Mesendoderm (in vitro differentiated cells): ENCODE data around the gene CCNT1.
"Not testable (repeated sequence)": the region's sequence is repeated elsewhere in the genome, so short reads cannot be mapped to it uniquely, and the experiment has no call there.

ENCODE experiments used
- DNase-seq: peaks from one replicate; pipeline ENCODE4 v3.0.0; 2013
- H2AK5ac ChIP-seq: 2 replicates; pipeline ENCODE4 v1.6.1; 2013; ENCODE audit warnings: low read length, inconsistent platforms
- H2BK120ac ChIP-seq: 2 replicates; pipeline ENCODE4 v1.6.1; 2013; ENCODE audit warnings: low read depth, mild to moderate bottlenecking, low read length, moderate library complexity, mixed read lengths
- H2BK15ac ChIP-seq: replicated peaks from 2 replicates; pipeline ENCODE4 v1.6.1; 2013; ENCODE audit warnings: low read depth, mild to moderate bottlenecking, moderate library complexity
- H2BK5ac ChIP-seq: 2 replicates; pipeline ENCODE4 v1.6.1; 2013; ENCODE audit warnings: low read length, inconsistent platforms
- H3K18ac ChIP-seq: 2 replicates; pipeline ENCODE4 v1.6.1; 2013; ENCODE audit warnings: mild to moderate bottlenecking, low read length, mixed read lengths
- H3K23ac ChIP-seq: one replicate; pipeline ENCODE4 v1.6.1; 2013; ENCODE audit warnings: low read length
- H3K27ac ChIP-seq: 2 replicates; pipeline ENCODE4 v1.5.1; 2013; ENCODE audit warnings: low read depth, mild to moderate bottlenecking, inconsistent platforms, low read length, moderate library complexity
- H3K27me3 ChIP-seq: 2 replicates; pipeline ENCODE4 v1.6.1; 2013; ENCODE audit warnings: low read length, control low read depth, mild to moderate bottlenecking, inconsistent platforms; ENCODE audit not compliant: insufficient read depth, poor library complexity
- H3K36me3 ChIP-seq: 2 replicates; pipeline ENCODE4 v1.6.1; 2013; ENCODE audit warnings: low read length, inconsistent platforms; ENCODE audit not compliant: control insufficient read depth, insufficient read depth
- H3K4ac ChIP-seq: one replicate; pipeline ENCODE4 v1.6.1; 2013; ENCODE audit warnings: low read depth, mild to moderate bottlenecking, low read length, moderate library complexity
- H3K4me1 ChIP-seq: 2 replicates; pipeline ENCODE4 v1.6.1; 2013; ENCODE audit warnings: low read depth, low read length, inconsistent platforms; ENCODE audit not compliant: control insufficient read depth
- H3K4me2 ChIP-seq: 2 replicates; pipeline ENCODE4 v1.6.1; 2013; ENCODE audit warnings: low read length
- H3K4me3 ChIP-seq: 2 replicates; pipeline ENCODE4 v1.5.1; 2013; ENCODE audit warnings: mild to moderate bottlenecking, low read length
- H3K56ac ChIP-seq: one replicate; pipeline ENCODE4 v1.6.1; 2013; ENCODE audit warnings: low read length
- H3K79me1 ChIP-seq: 2 replicates; pipeline ENCODE4 v1.6.1; 2013; ENCODE audit warnings: low read length, inconsistent platforms
- H3K79me2 ChIP-seq: 2 replicates; pipeline ENCODE4 v1.6.1; 2013; ENCODE audit warnings: mild to moderate bottlenecking, low read length; ENCODE audit not compliant: control insufficient read depth, insufficient read depth
- H3K9ac ChIP-seq: 2 replicates; pipeline ENCODE4 v1.6.1; 2013; ENCODE audit warnings: low read length, inconsistent platforms
- H4K5ac ChIP-seq: one replicate; pipeline ENCODE4 v1.6.1; 2013; ENCODE audit warnings: low read length
- H4K8ac ChIP-seq: one replicate; pipeline ENCODE4 v1.6.1; 2013; ENCODE audit warnings: low read depth, mild to moderate bottlenecking, control low read depth, low read length, moderate library complexity
- WGBS: extraction: QIAGEN DNeasy Blood & Tissue Kit; methylation state at CpG from one replicate; pipeline ENCODE4 v1.1.7; 2013; ENCODE audit warnings: low lambda C conversion rate, missing lambda C conversion rate; ENCODE audit not compliant: insufficient coverage; ENCODE audit errors: extremely low coverage; 5-methylcytosine and 5-hydroxymethylcytosine counted together

Gene CCNT1

DNA sequence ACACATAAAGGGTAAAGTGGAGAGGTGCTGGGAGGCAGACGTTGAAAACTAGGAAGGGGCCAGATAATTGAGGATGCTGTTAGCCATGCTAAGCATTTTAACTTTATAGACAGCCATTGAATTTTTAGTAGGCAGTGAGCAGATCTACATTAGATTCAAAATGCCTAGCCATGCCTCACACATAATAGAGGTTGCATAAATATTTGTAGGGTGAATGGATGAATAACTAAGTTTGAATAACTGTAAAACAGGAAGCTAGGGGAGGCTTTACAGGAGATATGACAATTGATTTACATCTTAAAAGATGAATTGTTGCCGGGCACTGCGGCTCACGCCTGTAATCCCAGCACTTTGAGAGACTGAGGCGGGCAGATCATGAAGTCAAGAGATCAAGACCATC, 12.3 kb upstream of the CCNT1 start:
- Histone ChIP-seq H2AK5ac (no peak overlapping the region), H3K4me3 (no peak overlapping the region), H3K27ac (no peak overlapping the region), H3K4me1 (no peaks in the 10 kb centered on the region), H4K8ac (no peak overlapping the region), H4K5ac (no peak overlapping the region), H3K18ac (no peak overlapping the region), H3K36me3 (no peaks in the 10 kb centered on the region), H2BK15ac (no peak overlapping the region), H3K79me1 (no peaks in the 10 kb centered on the region), H3K23ac (no peak overlapping the region), H3K27me3 (no peaks in the 10 kb centered on the region), H3K9ac (no peak overlapping the region), H2BK120ac (no peak overlapping the region), H3K56ac (no peak overlapping the region), H3K79me2 (no peaks in the 10 kb centered on the region), H3K4ac (no peak overlapping the region), H2BK5ac (no peak overlapping the region), H3K4me2 (no peak overlapping the region)
- no peak for DNase-seq
- no CpG with 5 or more reads among the region's 5 CpGs for WGBS

DNA sequence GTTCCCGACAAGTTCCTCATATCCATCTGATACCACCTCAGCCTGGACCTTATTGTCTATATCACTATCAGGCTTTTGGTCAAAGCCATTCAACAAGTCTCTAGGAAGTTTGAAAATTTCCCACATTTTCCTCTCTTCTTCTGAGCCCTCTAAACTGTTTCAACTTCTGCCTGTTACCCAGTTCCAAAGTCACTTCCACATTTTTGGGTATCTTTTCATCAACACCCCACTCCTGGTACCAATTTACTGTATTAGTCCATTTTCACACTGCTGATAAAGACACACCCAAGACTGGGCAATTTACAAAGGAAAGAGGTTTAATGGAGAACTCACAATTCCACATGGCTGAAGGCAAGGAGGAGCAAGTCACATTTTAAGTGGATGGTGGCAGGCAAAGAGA, 4.2 kb upstream of the CCNT1 start:
- DNase-seq, H3K79me1 ChIP-seq, H3K27me3 ChIP-seq, H3K23ac ChIP-seq, H2BK120ac ChIP-seq, H4K5ac ChIP-seq, H3K4me1 ChIP-seq, H3K4me3 ChIP-seq, H3K4me2 ChIP-seq, H3K27ac ChIP-seq, H3K79me2 ChIP-seq, H2BK5ac ChIP-seq, H3K56ac ChIP-seq, H3K4ac ChIP-seq, H2BK15ac ChIP-seq, H3K9ac ChIP-seq, H2AK5ac ChIP-seq, H4K8ac ChIP-seq, H3K36me3 ChIP-seq, H3K18ac ChIP-seq: not testable (repeated sequence)
- WGBS, result no CpG with 5 or more reads among the region's 1 CpG

DNA sequence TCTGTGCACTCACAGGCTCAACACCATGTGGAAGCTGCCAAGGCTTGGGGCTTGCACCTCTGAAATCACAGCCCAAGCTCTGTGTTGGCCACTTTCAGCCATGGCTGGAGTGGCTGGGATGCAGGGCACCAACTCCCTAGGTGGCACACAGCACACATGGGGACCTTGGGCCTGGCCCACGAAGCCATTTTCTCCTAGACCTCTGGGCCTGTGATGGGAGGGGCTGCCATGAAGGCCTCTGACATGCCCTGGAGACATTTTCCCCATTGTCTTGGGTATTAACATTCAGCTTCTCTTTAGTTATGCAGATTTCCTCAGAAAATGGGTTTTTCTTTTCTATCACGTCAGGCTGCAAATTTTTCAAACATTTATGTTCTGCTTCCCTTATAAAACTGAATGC, 3.7 kb upstream of the CCNT1 start:
- H3K4me1 ChIP-seq, H3K79me1 ChIP-seq, H3K4me3 ChIP-seq, H3K4me2 ChIP-seq, H4K8ac ChIP-seq, H3K56ac ChIP-seq, H2BK15ac ChIP-seq, H3K4ac ChIP-seq, H3K9ac ChIP-seq, H3K36me3 ChIP-seq, H3K23ac ChIP-seq, H4K5ac ChIP-seq, H2BK5ac ChIP-seq, H2BK120ac ChIP-seq, H3K27me3 ChIP-seq, DNase-seq, H2AK5ac ChIP-seq, H3K27ac ChIP-seq, H3K18ac ChIP-seq: not testable (repeated sequence)
- peaks cover 12% of the 10 kb centered on the region for H3K79me2 ChIP-seq
- WGBS, result no CpG with 5 or more reads among the region's 2 CpGs

GRCh38 chr12:48719002-48719401, 2.5 kb upstream of the CCNT1 start:
- not testable (repeated sequence) for H2AK5ac ChIP-seq, H3K27ac ChIP-seq, H3K79me1 ChIP-seq, H3K4me1 ChIP-seq, H3K4me2 ChIP-seq, H3K4me3 ChIP-seq, H3K56ac ChIP-seq, DNase-seq, H3K27me3 ChIP-seq, H2BK120ac ChIP-seq, H2BK15ac ChIP-seq, H2BK5ac ChIP-seq, H4K5ac ChIP-seq, H3K4ac ChIP-seq, H3K36me3 ChIP-seq, H3K23ac ChIP-seq, H4K8ac ChIP-seq, H3K9ac ChIP-seq, H3K18ac ChIP-seq
- peaks cover 22% of the 10 kb centered on the region for H3K79me2 ChIP-seq
- WGBS, result no CpG with 5 or more reads among the region's 4 CpGs

GRCh38 chr12:48717252-48717695, 767 bp upstream of the CCNT1 start:
- H3K79me1 ChIP-seq, result peaks cover 4% of the 10 kb centered on the region

DNA sequence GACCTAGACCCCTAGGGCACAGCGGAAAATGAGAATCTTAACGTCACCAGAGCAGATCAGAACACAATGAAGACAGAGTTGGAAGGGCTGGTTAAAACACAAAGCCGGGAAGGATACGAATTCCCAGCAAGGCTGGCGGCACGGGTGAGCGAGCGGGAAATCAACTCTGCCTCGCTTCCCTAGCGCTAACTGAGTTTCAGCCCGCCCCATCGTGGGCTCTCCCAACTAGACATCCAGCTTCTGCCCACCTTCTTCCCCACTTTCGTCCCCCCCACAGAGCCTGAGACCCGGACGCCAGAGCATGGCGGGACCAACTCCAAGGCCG, 377 bp downstream of the CCNT1 start:
- no peaks in the 10 kb centered on the region for H3K36me3 ChIP-seq
- peaks cover 2% of the 10 kb centered on the region for H3K4me1 ChIP-seq
- peak overlapping the region; percentile 79 for H3K27ac ChIP-seq
- no peak overlapping the region for H3K23ac ChIP-seq
- peak overlapping the region; percentile 56 for H4K5ac ChIP-seq
- H2BK5ac ChIP-seq, result peak overlapping the region; percentile 20
- peak overlapping the region; percentile 100 for H3K9ac ChIP-seq
- H3K79me2 ChIP-seq, result peaks cover 35% of the 10 kb centered on the region
- H3K18ac ChIP-seq, result peak overlapping the region; percentile 5
- no peak for DNase-seq
- H3K56ac ChIP-seq, result peak overlapping the region; percentile 94
- H3K27me3 ChIP-seq, result no peaks in the 10 kb centered on the region
- H2BK15ac ChIP-seq, result no peak overlapping the region
- peak overlapping the region; percentile 99 for H3K4me2 ChIP-seq
- H3K4me3 ChIP-seq, result peak overlapping the region; percentile 73
- peaks cover 4% of the 10 kb centered on the region for H3K79me1 ChIP-seq
- H4K8ac ChIP-seq, result peak overlapping the region; percentile 65
- peak overlapping the region; percentile 98 for H2AK5ac ChIP-seq
- H3K4ac ChIP-seq, result no peak overlapping the region
- WGBS, result no CpG with 5 or more reads among the region's 17 CpGs
- no peak overlapping the region for H2BK120ac ChIP-seq

More at GRCh38 chr12:48717252-48717695, 767 bp upstream of the CCNT1 start:
- Histone ChIP-seq H2BK5ac (no peak overlapping the region), H3K79me2 (peaks cover 32% of the 10 kb centered on the region), H3K18ac (no peak overlapping the region), H2AK5ac (no peak overlapping the region), H3K4me3 (peak overlapping the region; percentile 39), H3K4ac (peak overlapping the region; percentile 88), H3K4me2 (peak overlapping the region; percentile 58), H3K9ac (peak overlapping the region; percentile 78), H3K27me3 (no peaks in the 10 kb centered on the region), H2BK120ac (no peak overlapping the region), H2BK15ac (no peak overlapping the region), H3K36me3 (no peaks in the 10 kb centered on the region), H4K8ac (no peak overlapping the region), H3K23ac (no peak overlapping the region), H3K27ac (peak overlapping the region; percentile 54), H3K4me1 (peaks cover 2% of the 10 kb centered on the region), H4K5ac (no peak overlapping the region), H3K56ac (peak overlapping the region; percentile 80)
- WGBS, result no CpG with 5 or more reads among the region's 21 CpGs
- DNase-seq, result peak; percentile 16
